Measurements from ENCODE around the gene OR8D2. TPM values are rescaled to one million over a fixed set of nuclear protein-coding genes. Genes with fewer than 3 reads are reported as not detected.

The OR8D2 gene
- total and polyA plus RNA-seq, 12 donors = not detected

DNA sequence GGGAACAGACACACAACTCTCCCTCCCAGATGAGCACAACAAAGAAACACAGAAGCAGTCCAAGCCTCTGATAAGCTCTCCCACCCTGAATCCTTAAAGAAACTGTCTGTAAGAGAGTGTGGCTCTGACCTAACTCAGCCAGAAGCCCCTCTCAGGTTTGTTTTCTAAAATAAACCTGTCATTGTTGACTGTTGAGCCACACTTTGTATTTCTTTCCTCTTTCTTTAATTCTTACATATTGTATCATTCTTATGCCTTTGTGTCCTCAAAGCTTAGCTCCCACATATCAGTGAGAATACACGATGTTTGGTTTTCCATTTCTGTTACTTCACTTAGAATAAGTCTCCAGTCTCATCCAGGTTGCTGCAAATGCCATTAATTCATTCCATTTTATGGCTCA lies 7.8 kb upstream of the OR8D2 start:
- no peaks in the 10 kb centered on the region for H3K9me3 ChIP-seq (replicated peaks in 1 of 3)
- H3K4me3 ChIP-seq = no peak overlapping the region
- TF ChIP-seq, protein P1, sequence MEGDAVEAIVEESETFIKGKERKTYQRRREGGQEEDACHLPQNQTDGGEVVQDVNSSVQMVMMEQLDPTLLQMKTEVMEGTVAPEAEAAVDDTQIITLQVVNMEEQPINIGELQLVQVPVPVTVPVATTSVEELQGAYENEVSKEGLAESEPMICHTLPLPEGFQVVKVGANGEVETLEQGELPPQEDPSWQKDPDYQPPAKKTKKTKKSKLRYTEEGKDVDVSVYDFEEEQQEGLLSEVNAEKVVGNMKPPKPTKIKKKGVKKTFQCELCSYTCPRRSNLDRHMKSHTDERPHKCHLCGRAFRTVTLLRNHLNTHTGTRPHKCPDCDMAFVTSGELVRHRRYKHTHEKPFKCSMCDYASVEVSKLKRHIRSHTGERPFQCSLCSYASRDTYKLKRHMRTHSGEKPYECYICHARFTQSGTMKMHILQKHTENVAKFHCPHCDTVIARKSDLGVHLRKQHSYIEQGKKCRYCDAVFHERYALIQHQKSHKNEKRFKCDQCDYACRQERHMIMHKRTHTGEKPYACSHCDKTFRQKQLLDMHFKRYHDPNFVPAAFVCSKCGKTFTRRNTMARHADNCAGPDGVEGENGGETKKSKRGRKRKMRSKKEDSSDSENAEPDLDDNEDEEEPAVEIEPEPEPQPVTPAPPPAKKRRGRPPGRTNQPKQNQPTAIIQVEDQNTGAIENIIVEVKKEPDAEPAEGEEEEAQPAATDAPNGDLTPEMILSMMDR (IDR thresholded peaks at IDR 0.05) = no peak
- no peak for TF ChIP-seq POLR2A (IDR thresholded peaks at IDR 0.05)
- no peaks in the 10 kb centered on the region for H3K36me3 ChIP-seq (replicated peaks in 1 of 2)
- no peaks in the 10 kb centered on the region for H3K4me1 ChIP-seq (replicated peaks in 1 of 2)
- intact Hi-C loops (cut with DNase I) = no loop called here
- no peak for DNase-seq
- WGBS, 4 donors = 76 to 89% (median 88%) methylated on average over 1 of the region's 1 CpG
- H3K27me3 ChIP-seq = no peaks in the 10 kb centered on the region
- no peak overlapping the region for H3K27ac ChIP-seq

DNA sequence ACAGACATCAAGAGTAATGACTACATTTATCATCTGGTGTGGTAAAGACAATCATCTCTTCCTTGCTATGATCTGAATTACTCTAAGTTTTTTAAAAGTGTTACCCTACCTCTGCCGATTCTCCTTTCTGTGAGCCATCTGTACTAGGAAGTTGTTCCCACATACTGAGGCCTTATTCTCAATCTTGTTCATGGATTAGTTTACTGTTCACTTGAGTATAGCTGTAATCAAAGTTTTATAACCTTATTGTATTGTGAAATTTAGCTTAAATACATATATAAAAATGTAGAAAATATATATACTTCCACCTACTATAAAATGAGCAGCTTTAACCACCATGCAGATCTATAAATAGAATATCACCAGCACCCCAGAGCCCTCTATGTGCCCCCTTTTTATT lies 2.4 kb upstream of the OR8D2 start:
- no peak for DNase-seq
- Histone ChIP-seq H3K4me3 (no peak overlapping the region), H3K9me3 (replicated peaks in 1 of 3) (no peaks in the 10 kb centered on the region), H3K36me3 (replicated peaks in 1 of 2) (no peaks in the 10 kb centered on the region), H3K4me1 (replicated peaks in 1 of 2) (no peaks in the 10 kb centered on the region), H3K27ac (no peak overlapping the region), H3K27me3 (peaks cover 6% of the 10 kb centered on the region)
- 68 to 88% (median 73%) methylated on average over 1 of the region's 1 CpG for WGBS, 4 donors
- intact Hi-C loops (cut with DNase I) = no loop called here
- TF ChIP-seq, protein P1 (IDR thresholded peaks at IDR 0.05) = no peak
- TF ChIP-seq POLR2A (IDR thresholded peaks at IDR 0.05) = no peak

DNA sequence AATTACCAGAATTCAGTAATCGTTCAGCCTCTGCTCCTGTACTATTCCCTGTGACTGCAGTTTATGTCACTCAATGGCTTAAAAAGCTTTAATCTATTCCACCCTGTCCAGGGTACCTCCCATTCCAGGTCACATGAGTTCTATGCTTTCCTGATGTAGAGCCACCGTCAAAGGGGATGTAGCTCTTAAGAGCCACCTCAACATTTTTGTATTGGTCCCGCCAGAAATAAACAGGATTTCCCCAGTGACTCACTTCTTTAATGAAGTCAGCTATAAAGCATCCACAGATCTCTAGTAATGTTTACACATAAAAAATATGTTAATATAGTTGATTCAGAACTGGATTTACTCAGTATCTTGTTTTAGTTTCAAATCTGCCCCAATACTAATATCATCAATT lies 4.9 kb downstream of the OR8D2 start:
- Histone ChIP-seq H3K4me1 (replicated peaks in 1 of 2) (no peaks in the 10 kb centered on the region), H3K4me3 (no peak overlapping the region), H3K36me3 (replicated peaks in 1 of 2) (no peaks in the 10 kb centered on the region), H3K9me3 (replicated peaks in 1 of 3) (no peaks in the 10 kb centered on the region), H3K27ac (no peak overlapping the region), H3K27me3 (no peaks in the 10 kb centered on the region)
- intact Hi-C loops (cut with DNase I) = no loop called here
- no peak for TF ChIP-seq POLR2A (IDR thresholded peaks at IDR 0.05)
- TF ChIP-seq, protein P1 (IDR thresholded peaks at IDR 0.05) = no peak
- DNase-seq = no peak
- WGBS, 4 donors = 57 to 70% (median 63%) methylated on average over 3 of the region's 3 CpGs

DNA sequence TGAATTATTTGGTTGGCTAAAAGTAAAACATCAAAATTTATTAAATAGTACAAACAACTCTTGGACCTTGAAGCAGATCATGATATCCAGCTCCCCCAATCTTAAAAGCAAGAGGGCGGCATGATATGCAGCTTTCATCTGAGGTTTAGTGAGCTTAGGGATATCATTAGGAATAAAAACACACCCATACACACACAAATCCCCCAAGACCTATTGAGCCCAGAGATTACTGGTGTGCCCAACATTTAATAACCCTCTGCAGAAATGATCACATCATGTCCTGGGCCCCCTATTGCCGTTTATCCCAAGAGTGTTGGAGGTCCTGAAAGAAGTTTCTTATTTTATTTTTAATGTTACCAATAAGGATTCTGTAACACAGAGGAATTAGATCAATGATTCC lies 6.1 kb downstream of the OR8D2 start, which contains the start of gene OR8D1:
TSS of gene OR8D1 (minus strand) at position 101 of the 400 bp plus-strand sequence. CDS start 3,183 bp downstream, outside the sequence.
- WGBS, 4 donors = 73 to 76% (median 74%) methylated on average over 2 of the region's 2 CpGs
- H3K4me1 ChIP-seq (replicated peaks in 1 of 2) = no peaks in the 10 kb centered on the region
- H3K9me3 ChIP-seq (replicated peaks in 1 of 3) = no peaks in the 10 kb centered on the region
- DNase-seq = no peak
- TF ChIP-seq POLR2A (IDR thresholded peaks at IDR 0.05) = no peak
- TF ChIP-seq, protein P1 (IDR thresholded peaks at IDR 0.05) = no peak
- intact Hi-C loops (cut with DNase I) = no loop called here
- no peaks in the 10 kb centered on the region for H3K36me3 ChIP-seq (replicated peaks in 1 of 2)
- no peaks in the 10 kb centered on the region for H3K27me3 ChIP-seq
- H3K27ac ChIP-seq = no peak within 1 kb of the TSS
- H3K4me3 ChIP-seq = no peak within 1 kb of the TSS
